Measurements from ENCODE around the gene TNK2.

The TNK2 gene

GRCh38 chr3:195853996-195854395, 54.4 kb downstream of the TNK2 start:
- H3K4me3 ChIP-seq (ENCODE audit: low read length), result no peak overlapping the region
- TF ChIP-seq CTCF (conservative IDR thresholded peaks at IDR 0.05; ENCODE audit: low read depth, low read length), result no peak
- no peak for DNase-seq (ENCODE audit: low read depth)

DNA sequence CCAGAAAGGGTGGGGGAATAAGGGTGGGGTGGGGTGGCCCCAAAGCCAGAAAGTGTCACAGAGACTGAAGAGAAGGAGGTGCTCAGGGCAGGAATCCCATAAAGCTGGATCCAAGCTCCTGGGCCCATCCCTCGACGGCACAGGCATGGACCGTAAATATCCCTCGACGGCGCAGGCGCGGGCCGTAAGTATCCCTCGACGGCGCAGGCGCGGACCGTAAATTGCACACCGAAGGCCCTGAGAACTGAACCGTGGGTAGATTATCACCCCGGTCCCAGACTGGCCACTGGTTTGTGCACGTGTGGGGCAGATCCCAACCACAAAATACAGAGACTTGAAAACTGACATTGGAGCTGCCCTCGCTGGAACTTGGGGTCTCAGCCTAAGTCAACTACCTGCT, 55.3 kb downstream of the TNK2 start:
- no peak for DNase-seq (ENCODE audit: low read depth)
- no peak overlapping the region for H3K4me3 ChIP-seq (ENCODE audit: low read length)
- no peak for TF ChIP-seq CTCF (conservative IDR thresholded peaks at IDR 0.05; ENCODE audit: low read depth, low read length)

DNA sequence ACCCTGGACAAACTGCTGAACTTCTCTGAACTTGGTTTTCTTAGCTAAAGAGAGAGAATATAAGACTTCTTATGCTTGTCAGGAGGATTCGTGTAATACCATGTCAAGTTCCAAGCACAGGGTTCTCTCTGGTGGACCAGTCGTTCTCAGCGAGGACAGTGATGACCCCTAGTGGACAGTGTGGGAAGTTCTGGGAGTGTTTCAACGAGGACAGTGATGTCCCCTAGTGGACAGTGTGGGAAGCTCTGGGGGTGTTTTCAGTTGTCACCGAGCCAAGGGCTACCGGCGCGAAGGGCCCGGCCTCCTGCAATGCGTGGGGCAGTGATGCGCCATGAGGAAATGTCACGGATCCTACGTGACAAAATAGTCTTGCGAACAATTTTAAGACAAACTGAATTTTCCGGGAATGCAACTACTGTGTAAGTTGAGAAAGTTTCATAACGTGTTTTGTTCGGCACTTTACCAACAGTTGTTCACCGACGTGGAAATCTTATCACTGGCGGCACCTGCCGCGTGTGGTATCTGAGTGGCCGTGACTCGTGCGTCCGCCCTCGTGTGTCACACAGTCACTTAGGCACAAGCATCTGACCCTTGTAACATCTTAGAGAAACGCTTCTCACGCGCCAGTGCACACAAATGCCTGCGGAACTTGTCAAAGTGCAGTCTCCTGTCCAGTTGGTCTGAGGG, 57.4 kb downstream of the TNK2 start:
- peak; percentile 100 for TF ChIP-seq CTCF (conservative IDR thresholded peaks at IDR 0.05; ENCODE audit: low read depth, low read length)

DNA sequence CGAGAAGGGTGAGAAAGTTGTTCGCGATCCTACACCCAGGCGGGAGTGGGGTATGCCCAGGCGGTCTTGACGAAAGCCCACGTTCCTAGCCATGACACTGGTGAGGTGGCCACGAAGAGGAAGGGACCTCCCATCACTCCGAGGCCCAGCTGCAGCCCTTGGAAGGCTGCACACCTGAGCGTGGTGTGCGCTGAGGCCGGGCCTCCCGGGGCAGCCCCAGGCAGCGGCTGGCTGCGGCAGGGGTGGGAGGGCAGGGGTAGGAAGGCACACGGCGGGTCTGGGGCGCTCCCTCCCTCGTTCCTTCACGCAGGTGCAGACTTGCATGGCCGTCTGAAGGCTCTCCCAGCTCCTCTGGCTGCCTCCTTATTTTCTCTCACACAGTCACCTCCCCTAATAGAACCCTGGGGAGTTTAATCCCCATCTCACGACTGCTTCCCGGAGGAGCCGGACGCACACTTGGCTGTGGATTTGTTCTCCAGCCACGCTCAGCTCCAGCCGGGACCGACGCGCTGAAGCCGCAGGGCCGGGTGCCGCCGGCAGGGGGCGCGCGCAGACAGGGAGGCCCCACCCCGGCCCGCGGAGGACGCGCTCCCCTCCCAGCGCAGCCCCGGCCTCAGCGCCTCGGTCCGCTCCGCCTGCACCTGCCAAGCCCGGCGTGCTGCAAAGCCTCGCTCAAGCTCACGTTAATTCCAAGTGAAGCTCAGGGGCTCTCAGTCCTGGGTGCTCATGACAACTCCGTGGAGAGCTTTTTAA, 58.9 kb downstream of the TNK2 start:
- DNase-seq (ENCODE audit: low read depth), result no peak
- H3K4me3 ChIP-seq (ENCODE audit: low read length), result no peak overlapping the region
- peak; percentile 14 for TF ChIP-seq CTCF (conservative IDR thresholded peaks at IDR 0.05; ENCODE audit: low read depth, low read length)

More for the DNA sequence above, 57.4 kb downstream of the TNK2 start:
- peak; percentile 66 for DNase-seq (ENCODE audit: low read depth)
- H3K4me3 ChIP-seq (ENCODE audit: low read length), result no peak overlapping the region

GRCh38 chr3:195847055-195847950, 61.0 kb downstream of the TNK2 start:
- no peak overlapping the region for H3K4me3 ChIP-seq (ENCODE audit: low read length)
- DNase-seq (ENCODE audit: low read depth), result no peak
- no peak for TF ChIP-seq CTCF (conservative IDR thresholded peaks at IDR 0.05; ENCODE audit: low read depth, low read length)

DNA sequence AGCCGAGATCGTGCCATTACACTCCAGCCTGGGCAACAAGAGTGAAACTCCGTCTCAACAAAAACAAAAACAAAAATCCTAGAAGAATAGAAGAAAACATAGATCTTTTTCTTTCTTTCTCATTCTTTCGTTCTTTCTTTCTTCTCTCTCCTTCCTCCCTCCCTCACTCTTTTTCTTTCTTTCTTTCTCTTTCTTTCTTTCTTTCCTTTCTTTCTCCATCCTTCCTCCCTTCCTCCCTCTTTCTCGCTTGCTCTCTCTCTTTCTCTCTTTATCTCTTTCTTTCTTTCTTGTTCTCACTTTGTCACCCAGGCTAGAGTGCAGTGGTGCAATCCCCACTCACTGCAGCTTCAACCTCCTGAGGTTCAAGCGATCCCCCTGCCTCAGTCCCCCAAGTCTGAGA, 62.9 kb downstream of the TNK2 start:
- TF ChIP-seq CTCF (conservative IDR thresholded peaks at IDR 0.05; ENCODE audit: low read depth, low read length), result no peak
- no peak overlapping the region for H3K4me3 ChIP-seq (ENCODE audit: low read length)
- no peak for DNase-seq (ENCODE audit: low read depth)
